Measurements from ENCODE around the gene FOXE3.

FOXE3 gene

DNA sequence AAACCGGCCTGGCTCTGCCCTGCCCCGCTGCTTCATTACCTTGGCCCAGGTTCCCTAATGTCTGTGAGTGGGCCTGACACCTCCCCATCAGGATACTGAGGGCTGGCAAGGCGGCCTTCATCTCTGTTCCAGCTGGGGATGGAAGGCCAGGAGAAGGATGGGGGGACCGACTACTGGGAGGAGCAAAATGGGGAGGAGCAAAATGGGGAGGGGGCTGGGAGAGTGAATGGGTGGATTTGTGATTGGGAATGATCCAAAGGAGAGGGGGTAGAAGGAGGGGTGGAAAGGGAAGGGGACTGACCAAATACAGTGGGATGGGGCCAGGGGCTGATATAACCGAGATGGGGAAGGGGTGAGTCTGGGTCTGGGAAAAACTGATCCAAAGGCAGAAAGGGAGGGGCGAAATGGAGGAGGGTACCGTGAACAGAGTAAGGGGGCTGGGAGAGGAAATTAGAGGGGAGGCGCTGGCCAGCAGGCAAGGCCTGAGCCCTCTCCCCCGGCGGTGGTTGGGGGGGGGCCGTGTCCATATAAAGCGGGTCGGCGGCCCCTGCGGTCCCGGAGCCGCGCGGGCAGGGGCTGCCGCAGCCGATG lies at the start of gene FOXE3:
TSS of gene FOXE3 (plus strand) at position 558 of the 591 bp plus-strand sequence. CDS start at position 589, 31 bp downstream.
- no peak for DNase-seq (ENCODE audit: low read depth in 3 of 3, low spot score in 1 of 3)

DNA sequence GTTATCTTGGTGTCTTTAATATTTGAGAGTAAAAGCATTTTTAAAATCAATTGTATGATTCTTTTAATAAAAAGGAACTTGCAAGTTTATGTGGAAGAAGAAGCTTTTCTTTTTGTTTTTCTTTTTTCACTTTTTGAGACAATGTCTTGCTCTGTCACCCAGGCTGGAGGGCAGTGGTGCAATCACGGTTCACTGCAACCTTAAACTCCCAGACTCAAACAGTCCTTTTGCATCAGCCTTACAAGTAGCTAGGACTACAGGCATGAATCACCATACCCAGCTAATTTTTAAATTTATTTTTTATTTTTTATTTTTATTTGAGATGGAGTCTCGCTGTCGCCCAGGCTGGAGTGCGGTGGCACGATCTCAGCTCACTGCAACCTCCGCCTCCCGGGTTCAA lies 48.4 kb upstream of the FOXE3 start:
- DNase-seq (ENCODE audit: low read depth in 3 of 3, low spot score in 1 of 3): no peak

DNA sequence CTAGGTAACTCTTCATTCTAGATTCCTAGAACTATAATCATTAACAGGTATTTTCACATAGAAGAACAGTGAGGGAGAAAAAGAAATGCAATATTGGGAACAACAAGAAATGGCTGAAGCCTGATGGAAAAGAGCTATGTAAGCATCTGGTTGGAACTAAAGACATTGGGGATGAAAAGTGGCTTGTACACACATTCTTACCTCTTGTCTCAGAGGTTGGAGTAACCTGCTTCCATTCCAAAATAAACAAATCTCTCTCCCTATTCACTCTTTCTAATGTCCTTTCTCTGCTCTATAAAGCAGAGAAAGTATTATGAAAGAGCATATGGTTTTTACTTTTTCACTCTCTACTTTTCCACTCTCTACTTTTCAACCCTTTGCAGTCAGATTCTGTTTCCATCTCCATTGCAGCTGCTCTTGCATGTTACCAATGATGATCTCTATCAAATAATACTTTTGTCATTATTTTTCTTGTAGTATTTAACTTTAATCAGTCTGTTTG lies 45.0 kb upstream of the FOXE3 start:
- DNase-seq (ENCODE audit: low read depth in 3 of 3, low spot score in 1 of 3): no peak

DNA sequence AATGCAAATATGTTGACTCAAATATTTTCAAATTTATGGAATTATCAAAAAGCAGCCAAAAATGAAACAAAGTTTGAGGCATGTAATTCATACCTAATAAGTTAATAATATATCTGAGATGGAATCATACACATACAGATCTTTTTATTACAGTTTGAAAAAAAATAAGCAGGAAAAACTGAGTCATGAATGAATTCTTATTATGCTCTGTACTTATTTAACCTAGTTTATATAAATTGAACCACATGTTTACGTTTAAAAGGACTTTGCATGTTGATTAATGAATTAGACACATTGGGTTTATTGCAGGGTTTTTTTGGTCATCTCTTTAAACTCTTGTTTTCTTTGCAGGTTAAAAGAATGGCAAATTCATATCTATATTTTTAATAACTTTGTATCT lies 41.6 kb upstream of the FOXE3 start:
- no peak for DNase-seq (ENCODE audit: low read depth in 3 of 3, low spot score in 1 of 3)

DNA sequence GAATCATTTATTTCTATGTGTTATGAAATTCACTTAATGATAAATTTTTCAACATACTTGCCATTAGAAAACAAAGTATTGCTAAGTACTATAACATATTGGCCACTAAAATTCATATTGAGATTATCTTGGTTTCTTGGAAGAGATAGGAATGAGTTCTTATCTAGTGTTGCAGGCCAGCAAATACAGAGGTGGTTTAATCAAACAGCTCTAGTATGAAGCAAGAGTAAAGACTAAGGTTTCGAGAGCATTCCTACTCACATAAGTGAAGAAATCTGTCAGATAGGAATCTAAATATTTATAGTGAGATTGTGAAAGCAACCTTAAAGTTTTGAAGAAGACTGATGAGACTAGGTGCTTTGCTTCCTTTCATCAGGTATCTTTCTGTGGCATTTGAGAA lies 37.9 kb upstream of the FOXE3 start:
- DNase-seq (ENCODE audit: low read depth in 3 of 3, low spot score in 1 of 3): no peak

DNA sequence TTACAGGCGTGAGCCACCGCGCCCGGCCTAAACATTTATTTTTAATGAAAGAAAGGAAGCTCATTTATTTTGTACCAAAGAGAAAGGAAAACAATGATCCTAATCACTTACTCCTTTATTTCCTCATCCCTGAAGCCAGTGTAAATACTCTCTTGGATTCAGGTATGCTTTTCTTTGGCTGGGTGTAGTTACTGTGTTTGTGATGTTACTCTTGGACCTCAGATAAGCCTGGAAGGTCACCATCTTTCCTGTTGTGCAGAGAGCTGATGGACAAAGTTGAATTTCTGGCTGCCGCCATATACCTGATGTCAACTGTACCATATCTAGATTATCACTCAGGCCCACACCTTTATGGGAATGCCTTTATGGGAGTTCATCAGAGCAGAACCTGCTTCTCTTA lies 35.4 kb upstream of the FOXE3 start:
- no peak for DNase-seq (ENCODE audit: low read depth in 3 of 3, low spot score in 1 of 3)

DNA sequence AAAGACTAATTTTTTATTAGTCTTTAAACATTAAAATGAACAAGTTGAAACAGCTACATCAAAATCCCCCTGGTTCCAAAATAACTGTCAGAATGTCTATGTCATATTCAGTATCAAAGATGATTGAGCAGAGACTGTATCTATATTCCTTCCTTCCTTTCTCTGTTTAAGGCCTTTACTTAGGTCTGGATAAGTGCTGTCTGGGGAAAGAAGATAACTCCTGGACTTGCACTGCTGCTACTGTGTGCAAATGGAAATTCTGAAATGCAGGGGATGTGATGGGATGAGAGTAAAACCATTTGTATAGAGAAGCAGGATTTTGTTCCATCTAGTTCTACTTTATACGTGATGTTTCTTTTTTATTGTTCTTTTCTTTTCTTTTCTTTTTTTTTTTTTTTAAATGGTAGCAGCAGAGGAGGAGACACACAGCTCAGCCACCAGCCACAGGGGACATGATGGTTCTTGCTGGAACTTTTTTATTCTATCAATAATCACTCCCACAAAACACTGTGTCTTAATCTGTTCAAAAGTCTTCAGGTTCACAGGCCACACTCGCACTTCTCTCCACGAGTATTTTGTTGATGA lies 33.6 kb upstream of the FOXE3 start:
- DNase-seq (ENCODE audit: low read depth in 3 of 3, low spot score in 1 of 3): no peak

DNA sequence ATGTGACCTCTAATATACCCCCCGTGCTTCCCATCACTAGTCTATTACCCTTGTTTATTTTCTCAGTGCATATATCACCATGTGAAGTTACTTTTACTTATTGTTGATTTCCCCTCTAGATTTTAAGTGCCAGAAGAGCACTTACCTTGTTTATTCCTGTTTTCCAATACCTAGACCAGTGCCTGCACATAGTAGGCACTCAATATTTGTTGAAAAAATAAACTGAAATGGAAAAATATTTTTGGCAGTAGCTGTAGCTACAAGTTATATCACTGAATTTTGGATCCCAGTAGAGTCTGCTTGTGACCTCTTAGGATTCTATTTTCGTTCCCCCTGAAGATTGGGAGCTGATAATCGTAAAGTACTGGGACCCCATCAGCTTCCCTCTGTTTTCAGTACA lies 32.0 kb upstream of the FOXE3 start:
- no peak for DNase-seq (ENCODE audit: low read depth in 3 of 3, low spot score in 1 of 3)

DNA sequence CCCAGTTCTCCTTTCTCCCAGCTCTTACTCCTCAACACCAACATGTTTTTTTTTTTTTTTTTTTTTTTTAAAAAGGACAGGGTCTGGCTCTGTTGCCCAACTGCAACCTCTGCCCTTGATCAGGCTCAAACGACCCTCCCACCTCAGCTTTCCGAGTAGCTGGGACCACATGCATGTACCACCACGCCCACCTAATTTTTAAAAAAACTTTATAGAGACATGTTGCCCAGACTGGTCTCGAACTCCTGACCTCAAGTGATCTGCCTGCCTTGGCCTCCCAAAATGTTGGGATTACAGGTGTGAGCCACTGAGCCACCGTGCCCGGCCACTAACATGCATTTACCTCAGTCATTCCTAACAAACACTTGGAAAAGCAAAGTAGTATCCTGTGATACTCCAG lies 31.1 kb upstream of the FOXE3 start:
- no peak for DNase-seq (ENCODE audit: low read depth in 3 of 3, low spot score in 1 of 3)

DNA sequence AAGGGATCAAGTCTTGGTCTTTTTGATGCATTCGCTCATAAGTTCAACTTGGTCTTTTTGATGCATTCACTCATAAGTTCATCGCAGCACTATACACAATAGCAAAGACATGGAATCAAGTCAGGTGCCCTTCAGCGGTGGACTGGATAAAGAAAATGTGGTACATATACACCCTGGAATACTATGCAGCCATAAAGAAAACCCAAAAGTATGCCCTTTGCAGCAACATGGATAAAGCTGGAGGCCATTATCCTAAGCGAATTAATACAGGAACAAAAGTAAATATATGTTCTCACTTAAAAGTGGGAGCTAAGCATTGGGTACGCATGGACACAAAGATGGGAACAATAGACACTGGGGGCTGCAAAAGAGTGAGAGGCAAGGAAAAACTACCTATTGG lies 29.8 kb upstream of the FOXE3 start:
- no peak for DNase-seq (ENCODE audit: low read depth in 3 of 3, low spot score in 1 of 3)

DNA sequence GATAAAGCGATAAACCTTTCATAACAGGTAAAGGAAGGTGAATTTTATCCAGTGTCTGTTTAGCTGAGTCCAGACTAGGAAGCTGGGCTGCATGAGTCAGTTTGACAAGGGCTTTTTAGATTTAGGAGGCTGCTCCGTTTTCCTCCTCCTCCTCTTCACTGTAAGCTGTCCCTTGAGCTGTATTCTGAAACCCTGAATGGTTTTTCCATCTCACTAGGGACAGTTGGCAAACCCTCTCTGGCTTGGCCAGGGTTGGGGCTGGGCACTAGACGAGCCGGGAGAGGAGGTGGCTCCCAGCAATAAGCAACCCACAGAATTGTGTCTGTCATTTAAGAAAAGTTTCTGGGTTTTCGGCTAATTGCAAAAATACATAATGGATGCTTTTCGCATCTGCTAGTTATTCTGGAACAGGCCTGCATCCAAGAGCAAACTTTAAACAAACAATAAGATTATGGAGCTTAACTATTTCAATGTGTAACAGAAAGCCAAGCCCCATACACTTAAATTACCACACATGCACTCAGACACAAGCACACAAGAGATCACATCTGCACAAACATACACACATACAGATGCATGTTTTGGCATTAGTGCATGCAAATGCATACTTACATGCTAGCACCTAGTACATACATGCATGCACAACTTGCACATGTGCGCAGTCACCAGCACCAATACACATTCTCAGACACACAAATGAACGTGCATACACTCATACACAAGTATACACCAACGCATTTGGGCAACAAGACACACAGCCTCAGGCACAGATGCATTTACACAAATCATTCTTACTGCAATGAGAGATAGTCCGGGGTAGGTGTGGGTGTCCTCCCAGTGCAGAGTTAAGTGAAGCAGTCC lies 27.8 kb upstream of the FOXE3 start:
- DNase-seq (ENCODE audit: low read depth in 3 of 3, low spot score in 1 of 3): no peak

DNA sequence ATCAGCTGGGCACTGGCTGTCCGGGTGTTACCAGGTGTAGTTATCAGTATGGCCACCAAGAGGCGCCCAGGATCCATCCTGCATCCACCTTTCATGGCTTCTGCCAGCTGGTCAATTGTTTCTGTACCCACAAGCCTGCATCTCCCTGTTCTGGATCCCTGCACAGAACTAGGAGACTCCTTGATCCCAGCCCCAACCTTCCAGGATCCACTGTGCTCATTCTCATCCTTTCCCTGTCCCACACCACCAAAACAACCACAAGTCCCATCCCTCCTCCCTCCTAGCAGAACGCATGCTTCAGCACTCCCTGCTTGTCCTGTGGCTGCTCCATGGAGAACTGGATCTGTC lies 27.2 kb upstream of the FOXE3 start:
- peak in 1 of 3 donors; percentile 21 for DNase-seq (ENCODE audit: low read depth in 3 of 3, low spot score in 1 of 3)

DNA sequence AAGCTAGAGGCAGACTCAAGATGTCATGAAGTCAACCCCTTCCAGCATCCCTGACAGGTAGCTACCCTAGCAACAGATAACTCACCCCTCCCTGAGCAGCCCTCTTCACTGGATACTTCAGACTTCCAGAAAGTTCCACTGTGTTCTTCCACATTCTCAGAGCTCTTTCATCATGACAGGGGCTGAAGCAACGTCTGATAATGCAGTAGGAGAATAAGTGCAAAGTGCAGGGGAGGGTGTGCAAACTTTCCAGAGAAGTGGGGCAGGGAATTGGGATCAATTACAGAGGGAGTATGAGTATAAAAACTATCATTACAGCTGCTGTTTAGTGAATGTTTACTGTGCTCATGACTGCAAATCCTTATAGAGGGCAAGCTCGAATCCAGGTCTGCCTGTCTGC lies 26.4 kb upstream of the FOXE3 start:
- DNase-seq (ENCODE audit: low read depth in 3 of 3, low spot score in 1 of 3): no peak

DNA sequence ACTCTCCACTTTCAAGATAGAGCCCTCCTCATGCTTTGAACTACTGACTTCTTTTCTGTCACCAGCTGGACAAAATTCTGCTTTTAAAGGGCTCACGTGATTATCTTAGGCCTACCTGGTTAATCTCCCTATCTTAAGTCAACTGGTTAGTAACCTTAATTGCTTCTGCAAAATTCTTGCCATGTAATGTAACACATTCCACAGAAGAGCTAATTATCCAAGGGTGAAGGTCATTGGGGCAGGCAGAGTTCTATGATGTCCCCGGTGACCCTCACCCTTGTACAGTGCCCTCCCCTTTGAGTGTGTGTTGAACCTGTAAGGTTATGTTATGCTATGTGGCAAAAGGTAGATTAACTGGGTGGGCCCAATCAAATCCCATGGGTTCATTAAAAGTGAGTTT lies 25.2 kb upstream of the FOXE3 start:
- DNase-seq (ENCODE audit: low read depth in 3 of 3, low spot score in 1 of 3): no peak

DNA sequence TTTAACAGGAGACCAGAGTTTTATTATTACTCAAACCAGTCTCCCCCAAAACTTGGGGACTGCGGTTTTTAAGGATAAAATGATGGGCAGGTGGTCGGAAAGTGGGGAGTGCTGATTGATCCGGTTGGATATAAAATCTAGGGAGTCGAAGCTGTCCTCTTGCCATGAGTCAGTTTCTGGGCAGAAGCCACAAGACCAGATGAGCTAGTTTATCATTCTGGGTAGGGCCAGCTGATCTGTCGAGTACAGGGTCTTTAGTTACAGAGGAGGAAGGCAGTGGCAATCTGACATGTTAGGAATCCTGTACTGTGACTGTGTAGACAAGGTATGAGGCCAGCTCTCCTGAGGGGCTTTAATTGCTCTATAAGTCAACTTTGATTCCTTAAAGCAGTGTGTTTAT lies 22.9 kb upstream of the FOXE3 start:
- no peak for DNase-seq (ENCODE audit: low read depth in 3 of 3, low spot score in 1 of 3)

DNA sequence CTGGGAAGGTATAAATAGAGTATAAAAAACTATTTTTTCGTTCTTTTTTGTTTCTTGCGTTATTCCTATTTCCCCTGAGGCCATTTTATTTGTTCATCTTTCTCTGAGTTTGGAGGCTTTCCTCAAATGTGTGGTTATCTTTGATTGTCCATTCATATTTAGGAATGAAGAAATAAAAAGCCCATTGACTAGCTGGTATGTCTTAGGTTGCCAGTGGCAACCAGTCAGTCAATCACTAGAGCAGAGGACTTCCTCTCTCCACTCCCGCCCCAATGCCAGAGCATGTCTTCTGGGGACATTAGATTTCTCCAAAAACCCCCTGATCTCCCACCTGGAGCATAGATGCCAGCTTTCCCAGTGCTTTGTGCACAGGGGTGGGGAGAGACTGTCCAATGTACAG lies 20.7 kb upstream of the FOXE3 start:
- DNase-seq (ENCODE audit: low read depth in 3 of 3, low spot score in 1 of 3): no peak

DNA sequence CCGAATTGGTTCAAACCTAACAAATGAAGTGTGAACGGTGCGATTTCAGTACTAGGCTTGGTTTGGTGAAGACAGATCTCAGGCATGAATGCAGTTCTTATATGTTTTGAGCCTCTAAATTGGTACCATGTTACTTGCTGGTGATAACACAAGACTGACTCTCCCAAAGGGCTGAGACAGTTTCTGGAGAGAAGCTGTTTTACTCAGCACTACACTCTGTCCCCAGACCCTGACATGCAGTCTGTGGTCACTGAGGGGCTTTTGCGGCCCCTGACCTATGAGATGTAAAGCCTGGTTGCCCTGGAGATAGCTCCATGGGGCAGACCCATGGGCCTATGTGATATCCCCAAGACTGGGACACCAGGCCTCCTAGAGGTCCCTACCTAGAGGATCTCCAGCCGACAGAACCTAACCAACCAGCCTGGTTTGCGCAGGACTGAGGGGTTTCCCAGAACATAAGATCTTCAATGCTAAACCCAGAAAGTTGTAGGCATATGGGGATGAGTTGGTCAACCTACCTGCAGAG lies 19.4 kb upstream of the FOXE3 start:
- no peak for DNase-seq (ENCODE audit: low read depth in 3 of 3, low spot score in 1 of 3)

DNA sequence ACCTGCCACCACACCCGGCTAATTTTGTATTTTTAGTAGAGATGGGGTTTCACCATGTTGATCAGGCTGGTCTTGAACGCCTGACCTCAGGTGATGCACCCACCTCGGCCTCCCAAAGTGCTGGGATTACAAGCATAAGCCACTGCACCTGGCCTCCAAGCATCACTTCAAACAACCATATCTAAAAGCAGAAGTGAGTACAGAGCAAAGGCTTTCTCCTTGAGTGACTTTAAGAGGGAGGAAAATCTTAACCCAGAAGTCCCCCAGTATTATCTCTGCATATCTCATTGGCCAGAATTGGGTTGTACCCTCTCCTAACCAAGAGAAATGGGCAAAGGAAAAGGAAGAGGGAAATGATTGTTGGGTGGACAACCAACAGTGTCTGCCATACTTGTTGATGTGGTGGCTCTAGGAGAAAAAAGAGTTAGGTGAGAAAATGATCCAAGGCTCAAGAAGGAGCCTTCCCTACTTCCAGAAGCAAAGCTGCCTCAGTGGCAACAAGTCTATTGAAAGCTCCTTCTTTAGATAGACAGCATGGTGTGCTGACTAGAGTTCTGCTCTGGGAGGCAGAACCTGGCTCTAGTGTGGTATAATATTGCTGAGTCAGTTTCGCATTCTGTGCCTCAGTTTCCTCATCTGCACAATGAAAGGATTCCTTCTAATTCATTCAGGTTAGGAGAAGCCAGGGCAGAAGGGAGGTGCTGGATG lies 16.8 kb upstream of the FOXE3 start:
- no peak for DNase-seq (ENCODE audit: low read depth in 3 of 3, low spot score in 1 of 3)

DNA sequence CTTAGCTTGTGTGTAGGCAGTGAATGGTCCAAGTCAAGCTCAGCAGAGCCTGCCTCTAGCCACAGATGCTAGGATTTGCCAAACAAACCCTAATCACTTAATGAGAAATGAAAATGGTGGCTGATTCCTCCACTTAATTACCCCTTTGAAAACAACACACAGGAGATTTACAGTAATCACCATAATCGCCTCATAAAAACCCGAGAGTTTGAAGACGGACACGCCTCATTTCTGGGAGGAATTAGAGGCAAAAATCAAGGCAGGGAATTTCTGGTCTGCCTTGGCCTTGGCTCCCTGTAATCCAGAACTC lies 16.3 kb upstream of the FOXE3 start:
- DNase-seq (ENCODE audit: low read depth in 3 of 3, low spot score in 1 of 3): no peak

DNA sequence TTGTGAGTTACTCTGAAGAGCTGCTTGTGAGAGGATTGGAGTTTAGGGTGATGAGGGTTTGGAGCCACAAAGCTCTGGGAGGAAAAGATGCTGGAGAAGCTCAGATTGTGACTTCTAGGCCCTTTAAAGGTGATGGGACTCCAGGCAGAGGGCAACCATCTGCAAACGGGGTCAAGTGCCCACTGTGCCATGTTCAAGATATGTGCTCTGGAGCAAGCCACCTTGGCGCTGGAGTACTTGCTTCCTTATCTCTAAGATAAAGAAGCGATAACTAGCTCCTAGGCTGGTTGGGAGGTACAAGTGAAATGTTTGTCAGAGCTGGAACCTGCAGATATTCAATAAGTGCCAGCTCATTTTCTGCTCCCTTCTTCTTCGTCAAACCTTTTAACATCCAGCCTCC lies 14.3 kb upstream of the FOXE3 start:
- DNase-seq (ENCODE audit: low read depth in 3 of 3, low spot score in 1 of 3): no peak

DNA sequence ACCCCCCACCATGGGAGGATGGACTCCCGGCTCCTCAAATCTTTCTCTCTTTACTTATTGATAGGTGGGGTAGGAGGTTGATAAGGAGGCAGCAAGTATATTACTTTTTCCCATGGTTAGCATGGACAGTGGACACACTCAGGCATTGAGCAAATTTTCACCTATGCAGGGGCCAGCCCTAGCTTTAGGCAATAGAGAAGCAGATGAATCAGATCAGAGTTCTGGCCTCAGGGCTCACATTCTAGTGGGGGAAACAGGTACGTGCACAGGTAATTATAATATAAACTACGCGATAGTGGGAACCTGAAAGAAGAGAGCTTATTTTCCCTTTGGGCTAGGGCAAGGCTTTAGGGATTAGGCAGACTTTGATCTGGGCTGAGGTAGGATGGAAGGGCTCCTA lies 13.5 kb upstream of the FOXE3 start:
- DNase-seq (ENCODE audit: low read depth in 3 of 3, low spot score in 1 of 3): no peak

All from stimulated activated CD4-positive, alpha-beta T cell treated with anti-CD3 and anti-CD28 coated beads, TNF-alpha, amount 100 ng/mL, for 1 hour (primary cell).